ENCODE measurements around the gene KIAA0513.

Gene KIAA0513

GRCh38 chr16:85138825-85139627 is 111.4 kb downstream of the KIAA0513 start:
- DNase-seq, result no peak

GRCh38 chr16:85139881-85140339 is 112.3 kb downstream of the KIAA0513 start:
- DNase-seq, result no peak

DNA sequence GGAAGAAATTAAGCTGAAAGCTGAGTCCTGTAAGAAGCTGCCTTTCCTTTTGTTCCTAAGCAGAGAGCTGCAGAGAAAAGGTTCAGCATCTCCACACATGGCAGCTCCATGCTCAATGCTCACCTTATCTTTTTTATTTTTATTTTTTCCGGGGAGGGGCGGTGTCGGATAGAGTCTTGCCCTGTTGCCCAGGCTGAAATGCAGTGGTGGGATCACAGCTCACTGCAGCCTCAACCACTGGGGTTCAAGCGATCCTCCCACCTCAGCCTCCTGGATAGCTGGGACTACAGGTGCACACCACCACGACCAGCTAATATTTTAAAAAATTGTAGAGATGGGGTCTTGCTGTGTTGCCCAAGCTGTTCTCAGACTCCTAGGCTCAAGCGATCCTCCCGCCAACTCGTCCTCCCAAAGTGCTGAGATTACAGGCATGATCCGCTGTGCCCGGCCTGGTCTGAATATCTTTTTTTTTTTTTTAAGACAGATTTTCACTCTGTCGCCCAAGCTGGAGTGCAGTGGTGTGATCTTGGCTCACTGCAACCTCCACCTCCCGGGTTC is 112.9 kb downstream of the KIAA0513 start:
- DNase-seq, result no peak

- no peak for DNase-seq
These were observed 114.0 kb downstream of the KIAA0513 start for GRCh38 chr16:85141491-85142128.

- DNase-seq, result no peak
These were observed 114.5 kb downstream of the KIAA0513 start for GRCh38 chr16:85142129-85142513.

DNA sequence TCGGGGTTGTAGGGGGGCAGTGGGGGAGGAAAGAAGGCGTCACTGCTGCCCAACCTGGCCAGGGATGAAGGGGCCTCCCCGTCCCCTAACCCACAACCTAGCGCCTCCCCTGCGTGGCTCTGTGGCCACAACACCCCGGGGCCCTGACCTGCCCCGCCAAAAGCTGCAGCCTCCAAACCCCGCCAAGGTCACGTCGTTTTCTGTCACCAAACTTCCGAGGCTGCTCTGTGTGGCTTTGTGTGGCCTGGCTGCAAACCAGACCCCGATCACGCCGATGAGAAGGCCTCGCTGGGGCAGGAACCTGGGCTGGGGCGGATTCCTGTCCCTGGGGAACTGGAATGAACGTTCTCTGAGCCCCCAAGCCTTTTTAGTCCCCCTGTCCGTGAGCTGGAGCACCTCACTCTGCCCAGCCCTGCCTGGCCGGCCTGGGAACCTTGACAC is 115.2 kb downstream of the KIAA0513 start:
- no peak for DNase-seq

Measured in NCI-H82 (cell line).